ENCODE measurements around the gene CCNG2.
A peak's percentile ranks its signal among the peaks of the same experiment; 100 is the strongest.
"Not testable (repeated sequence)": the region's sequence is repeated elsewhere in the genome, so short reads cannot be mapped to it uniquely, and the experiment has no call there.

CCNG2 gene

GRCh38 chr4:77156912-77157858 is at the start of gene CCNG2:
CCNG2 (plus strand) TSS chr4:77157207; CDS start chr4:77158533, 1,326 bp downstream.
- peak in 53 of 56 donors; percentile 48 to 97 (median 85) for DNase-seq

GRCh38 chr4:77110730-77111129 is 46.3 kb upstream of the CCNG2 start:
- DNase-seq: peak in 1 of 56 donors; percentile 3

GRCh38 chr4:77113069-77113468 is 43.9 kb upstream of the CCNG2 start:
- no peak for DNase-seq

GRCh38 chr4:77117721-77118120 is 39.3 kb upstream of the CCNG2 start:
- DNase-seq: no peak

- peak in 3 of 56 donors; percentile 2 to 12 (median 6) for DNase-seq
These were observed 36.0 kb upstream of the CCNG2 start for GRCh38 chr4:77120886-77121508.

- no peak for DNase-seq
These were observed 35.2 kb upstream of the CCNG2 start for GRCh38 chr4:77121736-77122240.

- no peak for DNase-seq
These were observed 34.4 kb upstream of the CCNG2 start for GRCh38 chr4:77122656-77123055.

- no peak for DNase-seq
These were observed 33.6 kb upstream of the CCNG2 start for GRCh38 chr4:77123411-77123810.

- no peak for DNase-seq
These were observed 32.4 kb upstream of the CCNG2 start for GRCh38 chr4:77124576-77124975.

GRCh38 chr4:77125961-77126360 is 31.0 kb upstream of the CCNG2 start:
- DNase-seq: no peak

GRCh38 chr4:77126809-77127208 is 30.2 kb upstream of the CCNG2 start:
- no peak for DNase-seq

- DNase-seq: no peak
These were observed 29.8 kb upstream of the CCNG2 start for GRCh38 chr4:77127215-77127614.

GRCh38 chr4:77127837-77128621 is 29.0 kb upstream of the CCNG2 start:
- no peak for DNase-seq

- no peak for DNase-seq
These were observed 24.2 kb upstream of the CCNG2 start for GRCh38 chr4:77132652-77133312.

- not testable (repeated sequence) for DNase-seq
These were observed 19.6 kb upstream of the CCNG2 start for GRCh38 chr4:77137448-77137847.

GRCh38 chr4:77141964-77142645 is 14.9 kb upstream of the CCNG2 start:
- no peak for DNase-seq

- no peak for DNase-seq
These were observed 14.4 kb upstream of the CCNG2 start for GRCh38 chr4:77142646-77143028.

- no peak for DNase-seq
These were observed 13.9 kb upstream of the CCNG2 start for GRCh38 chr4:77143091-77143490.

GRCh38 chr4:77145842-77146185 is 11.2 kb upstream of the CCNG2 start:
- DNase-seq: no peak

Measured in amygdala (tissue), 56 donors.